ENCODE results near the gene PCDHB3. TPM values are rescaled to one million over a fixed set of nuclear protein-coding genes. Genes with fewer than 3 reads are reported as not detected.

PCDHB3 gene
- 0.89 TPM in 1 of 2 replicates, not detected in the other for total RNA-seq

GRCh38 chr5:141100243-141100805 is at the start of gene PCDHB3:
PCDHB3 (plus strand) TSS chr5:141100473; CDS start chr5:141100650, 177 bp downstream.

GRCh38 chr5:141050622-141051520 is 49.4 kb upstream of the PCDHB3 start, which contains the start of gene PCDHB1:
PCDHB1 (plus strand) TSS chr5:141051374; CDS start chr5:141051471, 97 bp downstream.

GRCh38 chr5:141094481-141095262 is 5.6 kb upstream of the PCDHB3 start, which contains the start of gene PCDHB2:
PCDHB2 (plus strand) TSS chr5:141094615; CDS start chr5:141094791, 176 bp downstream.

GRCh38 chr5:141121563-141121962 is 21.3 kb downstream of the PCDHB3 start, which contains the start of gene PCDHB4:
PCDHB4 (plus strand) TSS chr5:141121818; CDS start chr5:141121999, 181 bp downstream.

GRCh38 chr5:141135030-141135717 is 34.9 kb downstream of the PCDHB3 start, which contains the start of gene PCDHB5:
PCDHB5 (plus strand) TSS chr5:141135206; CDS start chr5:141135435, 229 bp downstream.

GRCh38 chr5:141149812-141150211 is 49.5 kb downstream of the PCDHB3 start, which contains the start of gene PCDHB6:
PCDHB6 (plus strand) TSS chr5:141150057; CDS start chr5:141150258, 201 bp downstream.

Other genes starting within 250 kb of the PCDHB3 start
- gene PCDHA10, start 244.6 kb upstream of the PCDHB3 start, total RNA-seq = not detected in 2 replicates
- not detected in 2 replicates for gene PCDHA11, start 231.5 kb upstream of the PCDHB3 start, total RNA-seq
- gene PCDHA12, start 225.2 kb upstream of the PCDHB3 start, total RNA-seq = not detected in 2 replicates
- gene PCDHA13, start 218.3 kb upstream of the PCDHB3 start, total RNA-seq = not detected in 2 replicates
- gene PCDHAC1, start 174.2 kb upstream of the PCDHB3 start, total RNA-seq = not detected in 2 replicates
- gene PCDHAC2, start 134.0 kb upstream of the PCDHB3 start, total RNA-seq = not detected in 2 replicates
- gene PCDHB1, start 49.1 kb upstream of the PCDHB3 start, total RNA-seq = not detected in 2 replicates
- 0.18 and 0.29 TPM in 2 replicates for gene PCDHB2, start 5.9 kb upstream of the PCDHB3 start, total RNA-seq
- not detected in 2 replicates for gene PCDHB4, start 21.3 kb downstream of the PCDHB3 start, total RNA-seq
- gene PCDHB5, start 34.7 kb downstream of the PCDHB3 start, total RNA-seq = under 0.01 TPM in 1 of 2 replicates, not detected in the other
- not detected in 2 replicates for gene PCDHB6, start 49.6 kb downstream of the PCDHB3 start, total RNA-seq
- under 0.01 and 1.4 TPM in 2 replicates for gene PCDHB7, start 72.2 kb downstream of the PCDHB3 start, total RNA-seq
- gene PCDHB8, start 77.3 kb downstream of the PCDHB3 start, total RNA-seq = not detected in 2 replicates
- gene PCDHB16, start 81.9 kb downstream of the PCDHB3 start, total RNA-seq = under 0.01 TPM in 2 replicates
- gene PCDHB9, start 86.7 kb downstream of the PCDHB3 start, total RNA-seq = 0.18 TPM in 1 of 2 replicates, not detected in the other
- 0.58 TPM in 1 of 2 replicates, not detected in the other for gene PCDHB10, start 91.9 kb downstream of the PCDHB3 start, total RNA-seq
- not detected in 2 replicates for gene PCDHB11, start 99.2 kb downstream of the PCDHB3 start, total RNA-seq
- not detected in 2 replicates for gene PCDHB12, start 108.2 kb downstream of the PCDHB3 start, total RNA-seq
- under 0.01 TPM in 1 of 2 replicates, not detected in the other for gene PCDHB13, start 113.4 kb downstream of the PCDHB3 start, total RNA-seq
- gene PCDHB14, start 122.9 kb downstream of the PCDHB3 start, total RNA-seq = under 0.01 and 1.7 TPM in 2 replicates
- 0.35 TPM in 1 of 2 replicates, not detected in the other for gene PCDHB15, start 144.9 kb downstream of the PCDHB3 start, total RNA-seq
- gene SLC25A2, start 203.6 kb downstream of the PCDHB3 start, total RNA-seq = under 0.01 TPM in 1 of 2 replicates, not detected in the other
- 45.8 and 59.5 TPM in 2 replicates for gene TAF7, start 220.3 kb downstream of the PCDHB3 start, total RNA-seq
- 0.29 TPM in 1 of 2 replicates, not detected in the other for gene PCDHGA1, start 230.0 kb downstream of the PCDHB3 start, total RNA-seq
- 0.53 and 1.4 TPM in 2 replicates for gene PCDHGA2, start 238.3 kb downstream of the PCDHB3 start, total RNA-seq
- 0.18 TPM in 1 of 2 replicates, not detected in the other for gene PCDHGA3, start 243.4 kb downstream of the PCDHB3 start, total RNA-seq
- gene PCDHGB1, start 249.6 kb downstream of the PCDHB3 start, total RNA-seq = 0.35 TPM in 1 of 2 replicates, not detected in the other

Data from myometrial cell (primary cell).